ENCODE measurements around the gene KCNV2. TPM values are rescaled to one million over a fixed set of nuclear protein-coding genes. Genes with fewer than 3 reads are reported as not detected.

Gene KCNV2
- total and polyA plus RNA-seq, 4 donors = not detected

- WGBS, 2 donors = 96 to 99% methylated on average over 2 of the region's 2 CpGs
- DNase-seq (no peak), ATAC-seq (ENCODE audit: low FRiP score) (no peak)
- H3K27ac ChIP-seq (ENCODE audit: low read depth in 1 of 2, low read length in 2 of 2) = no peak overlapping the region
- peaks cover 3% of the 10 kb centered on the region for H3K9me3 ChIP-seq (ENCODE audit: control insufficient read depth, low read length)
- no peak overlapping the region for H3K4me3 ChIP-seq (ENCODE audit: low read length in 2 of 2)
- peaks cover 4% of the 10 kb centered on the region in 2 donors for H3K36me3 ChIP-seq (ENCODE audit: control insufficient read depth in 1 of 2, insufficient read depth in 2 of 2, low read length in 1 of 2)
- no peaks in the 10 kb centered on the region for H3K4me1 ChIP-seq (ENCODE audit: control insufficient read depth in 1 of 2, insufficient read depth in 2 of 2, low read length in 2 of 2)
- H3K27me3 ChIP-seq (ENCODE audit: control insufficient read depth in 1 of 2, insufficient read depth in 2 of 2, low read length in 1 of 2) = no peaks in the 10 kb centered on the region
- intact Hi-C loops (cut with DNase I) = no loop called here
Observed at GRCh38 chr9:2778816-2779215, 61.5 kb downstream of the KCNV2 start.

Other genes starting within 250 kb of the KCNV2 start
- 10 to 100 TPM; 43.2 to 46.3 TPM for gene VLDLR, start 95.7 kb upstream of the KCNV2 start, total RNA-seq
- 1 to 10 TPM; 2.4 to 4.9 TPM for gene VLDLR, start 95.7 kb upstream of the KCNV2 start, polyA plus RNA-seq
- 10 to 100 TPM; 45.2 to 48.1 TPM for gene PUM3, start 126.6 kb downstream of the KCNV2 start, total RNA-seq
- 10 to 100 TPM; 21.7 to 35.0 TPM for gene PUM3, start 126.6 kb downstream of the KCNV2 start, polyA plus RNA-seq

Data from aorta (tissue), 5 donors.